ENCODE results near the gene ZNF763.
"Not testable (repeated sequence)": the region's sequence is repeated elsewhere in the genome, so short reads cannot be mapped to it uniquely, and the experiment has no call there.

The ZNF763 gene

GRCh38 chr19:11964858-11965645 lies at the start of gene ZNF763:
Gene ZNF763 (plus strand): TSS chr19:11965040. CDS start chr19:11965209, 169 bp downstream.
- peak; percentile 96 for DNase-seq (ENCODE audit: low spot score)

DNA sequence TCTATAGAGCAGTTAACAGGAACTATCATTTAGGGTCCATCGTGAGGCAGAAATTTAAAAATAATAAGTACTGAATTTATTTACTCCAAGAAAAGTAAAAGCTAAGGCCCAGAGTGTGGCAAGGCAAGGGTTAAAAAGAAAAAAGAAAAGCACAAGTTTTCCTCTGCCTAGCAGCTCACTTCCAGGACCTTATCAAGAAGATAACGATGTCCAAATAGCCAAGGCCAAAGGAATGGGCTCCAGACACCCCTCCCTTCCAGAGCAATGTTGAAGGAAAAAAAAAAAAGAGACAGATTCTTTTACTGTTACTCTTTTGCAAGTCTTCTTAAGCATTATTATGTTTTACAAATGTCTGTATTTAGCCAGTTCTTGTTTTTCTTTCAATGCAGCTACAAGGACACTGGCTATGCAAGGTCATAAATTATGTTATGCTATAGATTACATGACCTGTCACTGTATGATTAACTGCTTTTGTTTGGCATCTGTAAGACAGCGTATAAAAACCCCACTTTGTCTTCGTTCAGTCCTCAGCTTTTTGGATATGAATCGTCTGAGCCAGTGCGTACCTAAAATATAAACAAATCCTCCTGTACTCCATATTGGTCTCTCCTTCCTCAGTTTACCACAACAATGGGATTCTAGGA lies 42.9 kb upstream of the ZNF763 start:
- no peak for DNase-seq (ENCODE audit: low spot score)

GRCh38 chr19:11924886-11925650 lies 39.8 kb upstream of the ZNF763 start, which contains the start of gene ZNF700:
Gene ZNF700 (plus strand): TSS chr19:11925107. CDS start chr19:11925211, 104 bp downstream.
- DNase-seq (ENCODE audit: low spot score): peak; percentile 97

GRCh38 chr19:11925651-11926187 lies 39.1 kb upstream of the ZNF763 start:
- not testable (repeated sequence) for DNase-seq (ENCODE audit: low spot score)

DNA sequence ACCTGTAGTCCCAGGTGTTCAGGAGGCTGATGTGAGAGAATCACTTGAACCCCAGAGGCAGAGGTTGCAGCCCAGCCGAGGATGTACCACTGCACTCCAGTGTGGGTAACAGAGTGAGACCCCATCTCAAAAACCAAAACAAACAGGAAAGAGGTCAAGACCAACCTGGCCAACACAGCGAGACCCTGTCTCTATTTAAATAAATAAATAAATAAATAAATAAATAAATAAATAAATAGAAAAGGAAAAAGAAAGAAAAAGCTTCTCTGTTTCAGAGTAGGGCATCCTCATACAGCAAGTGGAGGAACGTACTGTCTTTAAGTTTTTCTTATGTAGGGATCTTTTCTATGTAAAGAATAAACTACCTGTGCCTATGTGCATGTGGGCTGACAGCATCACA lies 37.6 kb upstream of the ZNF763 start:
- DNase-seq (ENCODE audit: low spot score): no peak

- no peak for DNase-seq (ENCODE audit: low spot score)
Observed at GRCh38 chr19:11931051-11931450, 33.8 kb upstream of the ZNF763 start.

GRCh38 chr19:11931513-11931912 lies 33.3 kb upstream of the ZNF763 start:
- DNase-seq (ENCODE audit: low spot score): no peak

- DNase-seq (ENCODE audit: low spot score): not testable (repeated sequence)
Observed at GRCh38 chr19:11935829-11936228, 29.0 kb upstream of the ZNF763 start.

DNA sequence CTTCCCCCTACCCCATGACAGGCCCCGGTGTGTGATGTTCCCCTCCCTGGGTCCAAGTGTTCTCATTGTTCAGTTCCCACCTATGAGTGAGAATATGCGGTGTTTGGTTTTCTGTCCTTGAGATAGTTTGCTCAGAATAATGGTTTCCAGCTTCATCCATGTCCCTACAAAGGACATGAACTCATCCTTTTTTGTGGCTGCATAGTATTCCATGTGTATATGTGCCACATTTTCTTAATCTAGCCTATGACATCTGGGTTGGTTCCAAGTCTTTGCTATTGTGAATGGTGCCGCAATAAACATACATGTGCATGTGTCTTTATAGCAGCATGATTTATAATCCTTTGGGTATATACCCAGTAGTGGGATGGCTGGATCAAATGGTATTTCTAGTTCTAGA lies 26.5 kb upstream of the ZNF763 start:
- not testable (repeated sequence) for DNase-seq (ENCODE audit: low spot score)

DNA sequence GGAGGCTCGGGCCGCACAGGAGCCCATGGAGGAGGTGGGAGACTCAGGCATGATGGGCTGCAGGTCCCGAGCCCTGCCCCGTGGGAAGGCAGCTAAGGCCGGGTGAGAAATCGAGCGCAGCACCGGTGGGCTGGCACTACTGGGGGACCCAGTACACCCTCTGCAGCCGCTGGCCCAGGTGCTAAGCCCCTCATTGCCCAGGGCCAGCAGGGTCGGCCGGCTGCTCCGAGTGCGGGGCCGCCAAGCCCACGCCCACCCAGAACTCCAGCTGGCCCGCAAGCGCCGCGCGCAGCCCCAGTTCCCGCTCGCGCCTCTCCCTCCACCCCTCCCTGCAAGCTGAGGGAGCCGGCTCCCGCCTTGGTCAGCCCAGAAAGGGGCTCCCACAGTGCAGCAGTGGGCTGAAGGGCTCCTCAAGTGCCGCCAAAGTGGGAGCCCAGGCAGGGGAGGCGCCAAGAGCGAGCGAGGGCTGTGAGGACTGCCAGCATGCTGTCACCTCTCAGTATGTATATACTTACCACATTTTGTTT lies 23.4 kb upstream of the ZNF763 start:
- DNase-seq (ENCODE audit: low spot score): not testable (repeated sequence)

DNA sequence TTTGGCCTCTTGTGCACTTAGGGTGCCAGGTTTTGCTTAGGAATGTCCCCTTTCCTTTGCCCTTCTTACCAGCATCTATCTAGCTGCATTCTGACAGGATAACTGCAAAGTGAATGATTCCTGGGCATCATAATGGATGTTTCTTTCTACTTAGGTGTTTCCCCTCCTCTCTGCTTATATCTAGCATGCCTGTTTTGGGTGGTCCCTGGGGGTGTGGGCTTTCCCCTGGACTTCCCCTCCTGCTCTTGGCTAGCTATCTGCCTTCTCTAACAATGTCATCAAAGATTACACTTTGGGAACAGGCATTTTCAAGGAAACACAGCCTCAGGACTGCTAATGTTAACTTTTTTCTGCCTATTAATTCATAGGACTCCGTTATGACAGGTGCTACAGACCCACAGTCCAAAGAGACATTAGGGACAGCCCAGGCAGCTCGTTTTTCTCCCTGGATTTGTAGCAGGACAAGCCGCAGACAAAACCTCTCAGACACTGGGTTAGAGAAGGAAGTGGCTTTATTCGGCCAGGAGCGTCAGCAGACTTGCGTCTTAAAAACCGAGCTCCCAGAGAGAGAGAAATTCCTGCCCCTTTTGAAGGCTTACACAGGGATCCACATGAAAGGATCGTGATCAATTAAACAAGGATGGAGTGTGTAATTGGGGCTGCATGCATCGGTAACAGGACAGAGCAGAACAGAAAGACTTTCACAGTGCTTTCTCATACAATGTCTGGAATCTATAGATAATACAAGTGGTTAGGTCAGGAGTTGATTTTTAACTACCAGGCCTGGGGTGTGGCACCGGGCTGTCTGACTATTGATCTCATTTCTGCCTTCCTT lies 22.6 kb upstream of the ZNF763 start:
- no peak for DNase-seq (ENCODE audit: low spot score)

GRCh38 chr19:11942843-11943108 lies 22.1 kb upstream of the ZNF763 start:
- no peak for DNase-seq (ENCODE audit: low spot score)

GRCh38 chr19:11944656-11945055 lies 20.2 kb upstream of the ZNF763 start:
- no peak for DNase-seq (ENCODE audit: low spot score)

- DNase-seq (ENCODE audit: low spot score): no peak
Observed at GRCh38 chr19:11948646-11949045, 16.2 kb upstream of the ZNF763 start.

DNA sequence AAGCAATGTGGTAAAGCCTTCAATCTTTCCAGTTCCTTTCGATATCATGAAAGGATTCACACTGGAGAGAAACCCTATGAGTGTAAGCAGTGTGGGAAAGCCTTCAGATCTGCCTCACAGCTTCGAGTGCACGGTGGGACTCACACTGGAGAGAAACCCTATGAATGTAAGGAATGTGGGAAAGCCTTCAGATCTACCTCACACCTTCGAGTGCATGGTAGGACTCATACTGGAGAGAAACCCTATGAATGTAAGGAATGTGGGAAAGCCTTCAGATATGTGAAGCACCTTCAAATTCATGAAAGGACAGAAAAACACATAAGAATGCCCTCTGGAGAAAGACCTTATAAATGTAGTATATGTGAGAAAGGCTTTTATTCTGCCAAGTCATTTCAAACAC lies 15.6 kb upstream of the ZNF763 start:
- no peak for DNase-seq (ENCODE audit: low spot score)

- not testable (repeated sequence) for DNase-seq (ENCODE audit: low spot score)
Observed at GRCh38 chr19:11949614-11950080, 15.2 kb upstream of the ZNF763 start.

DNA sequence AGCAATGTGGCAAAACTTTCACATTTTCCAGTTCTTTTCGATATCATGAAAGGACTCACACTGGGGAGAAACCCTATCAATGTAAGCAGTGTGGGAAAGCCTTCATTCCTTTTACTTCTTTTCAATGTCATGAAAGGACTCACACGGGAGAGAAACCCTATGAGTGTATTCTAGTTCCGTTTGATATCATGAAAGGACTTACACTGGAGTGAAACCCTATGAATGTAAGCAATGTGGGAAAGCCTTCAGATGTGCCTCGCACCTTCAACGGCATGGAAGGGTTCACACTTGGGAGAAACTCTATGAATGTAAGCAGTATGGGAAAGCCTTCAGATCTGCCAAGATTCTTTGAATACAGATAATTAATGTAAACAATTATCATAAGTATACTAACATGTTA lies 14.5 kb upstream of the ZNF763 start:
- DNase-seq (ENCODE audit: low spot score): no peak

GRCh38 chr19:11963566-11964355 lies 1.1 kb upstream of the ZNF763 start:
- peak; percentile 89 for DNase-seq (ENCODE audit: low spot score)

- peak; percentile 16 for DNase-seq (ENCODE audit: low spot score)
Observed at GRCh38 chr19:11964496-11964857, 363 bp upstream of the ZNF763 start.

GRCh38 chr19:11970174-11970573 lies 5.3 kb downstream of the ZNF763 start:
- DNase-seq (ENCODE audit: low spot score): no peak

DNA sequence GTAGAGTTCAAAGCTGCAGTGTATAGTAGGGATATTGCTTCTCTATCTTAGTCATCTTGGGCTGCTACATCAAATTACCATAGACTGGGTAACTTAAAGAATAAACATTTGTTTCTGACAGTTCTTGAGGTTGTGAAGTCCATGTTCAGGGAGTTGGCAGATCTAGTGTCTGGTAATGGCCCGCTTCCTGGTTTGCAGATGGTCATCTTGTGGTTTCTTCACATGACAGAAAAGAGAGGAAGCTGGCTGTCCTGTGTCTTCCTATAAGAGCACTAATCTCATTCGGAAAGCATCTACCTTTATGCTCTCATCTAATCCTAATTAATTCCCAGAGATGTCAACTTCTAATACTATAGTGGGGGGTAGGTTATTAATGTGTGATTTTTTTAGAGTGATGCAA lies 6.2 kb downstream of the ZNF763 start:
- no peak for DNase-seq (ENCODE audit: low spot score)
